Right atrium auricular region (tissue), 2 donors: ENCODE results near the gene OSGIN1. TPM values are rescaled to one million over a fixed set of nuclear protein-coding genes. Genes with fewer than 3 reads are reported as not detected.
"Not testable (repeated sequence)": the region's sequence is repeated elsewhere in the genome, so short reads cannot be mapped to it uniquely, and the experiment has no call there.

Experiments used
- DNase-seq: peaks from one replicate; pipeline ENCODE4 v3.0.0-alpha.2; 2019; ENCODE audit warnings: low spot score
- H3K27ac ChIP-seq, 2 donors: fragments of 200-600 bp; sonication (generic); 1 replicate in 1 of 2; 2 replicates in 1 of 2; pipeline ENCODE4 v1.5.1; 2016 to 2019
- H3K27me3 ChIP-seq, 2 donors: fragments of 200-600 bp; sonication (generic); one replicate each; pipeline versions ENCODE4 v1.5.1 to v1.6.0; 2017 to 2019
- H3K36me3 ChIP-seq: fragments of 200-600 bp; sonication (generic); one replicate; pipeline ENCODE4 v1.5.1; 2016
- H3K4me1 ChIP-seq, 2 donors: fragments of 200-600 bp; sonication (generic); one replicate each; pipeline versions ENCODE4 v1.5.1 to v1.6.0; 2017 to 2019
- H3K4me3 ChIP-seq, 2 donors: fragments of 200-600 bp; sonication (generic); 1 replicate in 1 of 2; 2 replicates in 1 of 2; pipeline ENCODE4 v1.5.1; 2017 to 2019; ENCODE audit warnings: mild to moderate bottlenecking in 1 of 2, moderate library complexity in 1 of 2
- H3K9me3 ChIP-seq, 2 donors: fragments of 200-600 bp; sonication (generic); one replicate each; pipeline ENCODE4 v1.5.1; 2019
- total RNA-seq, 2 donors: library from RNA; depleted of rRNA; stranded (reverse); fragments of >200 nt; gene quantifications; one replicate each; pipeline ENCODE4 v1.1.0, GENCODE V29; 2016
- TF ChIP-seq, protein P1 (sequence below), 2 donors: fragments of 200-600 bp; sonication (generic); IDR thresholded peaks; one replicate each; pipeline ENCODE4 v1.5.1; 2019; ENCODE audit warnings: antibody characterized with exemption in 2 of 2

OSGIN1 gene
- total RNA-seq, 2 donors from 2014 or later = 6.0 to 6.5 TPM

DNA sequence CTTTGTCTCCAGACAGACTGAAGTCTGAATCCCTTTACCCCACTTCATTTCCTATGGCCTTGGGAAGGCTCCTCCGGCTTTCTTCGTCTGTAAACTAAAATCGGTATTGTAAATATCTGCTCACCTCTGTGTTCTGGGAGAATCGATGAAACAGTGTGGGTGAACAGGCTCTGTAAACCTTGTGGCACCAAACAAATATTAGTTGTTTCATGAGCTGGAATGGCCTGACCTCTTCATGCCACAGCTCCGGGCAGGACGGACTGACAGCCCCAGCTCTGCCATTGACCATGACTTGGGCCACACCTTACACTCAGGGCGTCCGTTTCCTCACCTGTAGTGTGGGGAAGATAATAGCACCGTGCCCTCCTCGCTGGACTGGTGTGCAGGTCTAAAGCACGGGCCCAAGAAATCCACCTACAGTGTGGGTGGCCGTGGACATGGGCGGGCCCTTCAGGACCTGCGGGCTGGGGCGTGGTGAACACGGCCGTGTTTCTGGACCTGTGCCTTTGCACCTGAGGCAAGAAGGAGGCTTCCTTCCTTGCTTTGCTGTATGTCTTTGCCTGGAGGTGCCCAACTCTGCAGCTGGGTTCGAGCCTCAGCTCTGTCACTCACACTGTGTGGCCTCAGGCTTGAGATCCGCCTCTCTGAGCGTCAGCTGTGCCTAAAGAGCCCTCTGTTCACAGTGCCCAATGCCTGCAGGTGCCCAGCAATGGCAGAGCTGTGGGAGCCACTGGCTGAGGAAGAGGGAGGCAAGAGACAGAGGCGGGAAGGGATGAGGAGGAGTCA is 6.1 kb upstream of the OSGIN1 start:
- TF ChIP-seq, protein P1, sequence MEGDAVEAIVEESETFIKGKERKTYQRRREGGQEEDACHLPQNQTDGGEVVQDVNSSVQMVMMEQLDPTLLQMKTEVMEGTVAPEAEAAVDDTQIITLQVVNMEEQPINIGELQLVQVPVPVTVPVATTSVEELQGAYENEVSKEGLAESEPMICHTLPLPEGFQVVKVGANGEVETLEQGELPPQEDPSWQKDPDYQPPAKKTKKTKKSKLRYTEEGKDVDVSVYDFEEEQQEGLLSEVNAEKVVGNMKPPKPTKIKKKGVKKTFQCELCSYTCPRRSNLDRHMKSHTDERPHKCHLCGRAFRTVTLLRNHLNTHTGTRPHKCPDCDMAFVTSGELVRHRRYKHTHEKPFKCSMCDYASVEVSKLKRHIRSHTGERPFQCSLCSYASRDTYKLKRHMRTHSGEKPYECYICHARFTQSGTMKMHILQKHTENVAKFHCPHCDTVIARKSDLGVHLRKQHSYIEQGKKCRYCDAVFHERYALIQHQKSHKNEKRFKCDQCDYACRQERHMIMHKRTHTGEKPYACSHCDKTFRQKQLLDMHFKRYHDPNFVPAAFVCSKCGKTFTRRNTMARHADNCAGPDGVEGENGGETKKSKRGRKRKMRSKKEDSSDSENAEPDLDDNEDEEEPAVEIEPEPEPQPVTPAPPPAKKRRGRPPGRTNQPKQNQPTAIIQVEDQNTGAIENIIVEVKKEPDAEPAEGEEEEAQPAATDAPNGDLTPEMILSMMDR (IDR thresholded peaks at IDR 0.05) = no peak
- no peak for DNase-seq
- Histone ChIP-seq H3K27ac (no peak overlapping the region), H3K27me3 (no peaks in the 10 kb centered on the region), H3K9me3 (no peaks in the 10 kb centered on the region), H3K4me1 (no peaks in the 10 kb centered on the region), H3K36me3 (no peaks in the 10 kb centered on the region), H3K4me3 (no peak overlapping the region)

DNA sequence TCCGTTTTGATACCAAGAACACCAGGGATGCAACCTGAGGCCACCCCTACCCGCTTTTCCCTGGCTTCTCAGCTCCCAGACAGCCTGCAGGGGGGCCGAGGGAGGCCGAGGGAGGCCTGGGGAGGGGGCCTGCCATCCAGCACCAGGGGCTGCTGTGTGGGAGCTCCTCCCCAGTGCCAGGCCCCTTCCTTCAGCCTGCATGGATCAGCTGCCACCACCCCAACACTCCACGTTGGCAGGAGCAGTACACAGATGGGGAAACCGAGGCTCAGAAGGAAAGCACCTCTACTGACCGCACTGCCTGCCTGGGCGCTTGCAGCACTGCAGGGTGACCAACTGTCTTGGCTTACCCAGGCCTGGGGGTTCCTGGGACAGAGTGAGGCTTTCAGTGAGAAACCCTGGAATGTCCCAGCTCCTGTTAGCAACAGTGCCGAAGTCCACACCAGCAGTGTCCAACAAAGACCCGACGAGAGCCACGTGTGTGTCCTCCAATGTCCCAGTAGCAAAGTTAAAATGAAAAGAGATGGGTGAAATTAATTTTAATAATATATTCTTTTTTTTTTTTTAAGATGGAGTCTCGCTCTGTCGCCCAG is 5.3 kb upstream of the OSGIN1 start:
- Histone ChIP-seq H3K27ac (no peak overlapping the region), H3K27me3 (no peaks in the 10 kb centered on the region)

DNA sequence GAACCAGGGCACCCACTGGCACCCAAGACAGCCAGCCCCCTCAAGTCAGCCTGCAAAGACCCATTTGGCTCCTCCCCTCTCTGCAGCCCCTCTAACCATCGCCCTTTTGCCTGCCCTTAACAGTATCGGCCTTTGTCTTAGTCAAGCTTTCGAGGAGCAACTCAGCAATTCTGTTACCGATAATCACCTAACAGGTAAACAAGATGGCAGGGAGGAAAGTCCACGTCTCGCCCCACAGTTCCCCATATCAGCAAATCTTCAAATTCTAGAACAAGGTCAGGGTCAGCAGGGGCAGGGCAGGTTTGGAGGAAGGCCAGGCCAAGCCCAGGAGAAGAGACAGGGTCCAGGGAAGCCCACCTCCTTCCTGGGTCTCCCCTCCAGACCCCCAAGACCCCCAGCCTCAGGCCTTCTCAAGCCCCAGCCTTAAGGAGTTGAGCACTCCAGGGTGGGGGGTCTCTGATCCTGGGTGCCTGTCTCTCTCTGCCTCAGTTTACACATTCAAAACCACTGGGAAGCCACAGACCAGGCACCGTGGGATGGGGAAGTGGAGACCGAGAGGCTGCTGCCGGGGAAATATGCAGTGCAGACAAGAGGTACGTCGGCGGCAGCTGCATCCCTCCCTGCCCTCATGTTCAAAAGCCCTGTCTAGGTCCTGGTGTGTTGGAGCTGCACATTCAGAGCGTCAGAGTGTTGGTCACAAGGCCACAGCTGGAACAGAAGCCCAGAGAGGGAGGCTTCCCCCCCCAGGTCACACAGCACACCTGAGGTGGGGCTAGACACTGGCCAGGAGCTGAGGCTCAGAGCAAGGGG is 3.9 kb upstream of the OSGIN1 start:
- Histone ChIP-seq H3K27me3 (no peaks in the 10 kb centered on the region), H3K27ac (no peak overlapping the region), H3K4me1 (peaks cover 0 to 21% of the 10 kb centered on the region in 2 donors), H3K9me3 (no peaks in the 10 kb centered on the region), H3K4me3 (no peak overlapping the region), H3K36me3 (no peaks in the 10 kb centered on the region)
- no peak for DNase-seq
- TF ChIP-seq, protein P1 (IDR thresholded peaks at IDR 0.05) = no peak

More for the DNA sequence above, 5.3 kb upstream of the OSGIN1 start:
- H3K4me1 ChIP-seq = peaks cover 0 to 7% of the 10 kb centered on the region in 2 donors
- H3K36me3 ChIP-seq = no peaks in the 10 kb centered on the region
- TF ChIP-seq, protein P1 (IDR thresholded peaks at IDR 0.05) = no peak
- no peak overlapping the region for H3K4me3 ChIP-seq
- DNase-seq = no peak
- H3K9me3 ChIP-seq = no peaks in the 10 kb centered on the region

DNA sequence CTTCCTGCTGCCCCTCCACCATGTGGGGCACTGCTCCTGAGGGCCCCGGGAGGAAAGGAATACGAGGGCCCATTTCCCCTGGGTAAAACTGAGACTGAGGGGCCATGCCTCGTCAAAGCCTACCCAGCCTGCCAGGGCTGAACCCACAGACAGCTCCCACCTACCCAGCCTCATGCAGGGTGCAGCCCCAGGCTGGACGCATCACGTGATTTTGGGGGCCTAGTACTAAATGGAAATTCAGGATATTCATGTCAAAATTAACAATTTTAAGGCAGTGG is 3.4 kb upstream of the OSGIN1 start:
- no peak overlapping the region for H3K4me3 ChIP-seq
- TF ChIP-seq, protein P1 (IDR thresholded peaks at IDR 0.05) = no peak
- no peak for DNase-seq
- H3K36me3 ChIP-seq = no peaks in the 10 kb centered on the region
- no peaks in the 10 kb centered on the region for H3K9me3 ChIP-seq
- no peak overlapping the region for H3K27ac ChIP-seq
- peaks cover 0 to 27% of the 10 kb centered on the region in 2 donors for H3K4me1 ChIP-seq
- no peaks in the 10 kb centered on the region for H3K27me3 ChIP-seq

GRCh38 chr16:83950862-83951399 is 2.1 kb upstream of the OSGIN1 start:
- not testable (repeated sequence) for H3K9me3 ChIP-seq, H3K4me3 ChIP-seq, DNase-seq, H3K36me3 ChIP-seq, H3K27me3 ChIP-seq, H3K27ac ChIP-seq
- peaks cover 0 to 37% of the 10 kb centered on the region in 2 donors for H3K4me1 ChIP-seq

GRCh38 chr16:83951544-83951943 is 1.5 kb upstream of the OSGIN1 start:
- TF ChIP-seq, protein P1 (IDR thresholded peaks at IDR 0.05) = no peak
- H3K4me3 ChIP-seq = no peak overlapping the region
- no peak for DNase-seq
- peaks cover 0 to 37% of the 10 kb centered on the region in 2 donors for H3K4me1 ChIP-seq
- no peaks in the 10 kb centered on the region for H3K36me3 ChIP-seq
- H3K27ac ChIP-seq = no peak overlapping the region
- H3K27me3 ChIP-seq = no peaks in the 10 kb centered on the region
- H3K9me3 ChIP-seq = no peaks in the 10 kb centered on the region
